IMR-90 (cell line): ENCODE results near the gene PIGU. TPM values are rescaled to one million over a fixed set of nuclear protein-coding genes. Genes with fewer than 3 reads are reported as not detected.

ENCODE experiments used
- ATAC-seq: fragments of 200-7000 bp; cut with Tn5 transposase; 2 replicates; pipeline ENCODE4 v1.9.1; 2020; ENCODE audit warnings: low read depth, mild to moderate bottlenecking, moderate library complexity
- BruUV-seq: library from RNA; stranded (reverse); fragments of 400-500 nt; replicated peaks from 2 replicates; lab custom pipeline; 2021; lab: Mats Ljungman, UMichigan
- CTCF ChIA-PET: fragments of 300-600 bp; formaldehyde crosslinking; extraction: SDS; loops from one replicate; lab custom pipeline; 2021; ENCODE audit warnings: antibody characterized with exemption; lab: Yijun Ruan, JAX
- POLR2A ChIA-PET: fragments of 300-600 bp; sonication (Branson Sonifier 250); formaldehyde crosslinking; loops from one replicate; lab custom pipeline; 2022; ENCODE audit warnings: antibody characterized with exemption; ENCODE audit not compliant: unreplicated experiment; lab: Charles Lee
- DNase-seq: peaks from one replicate; pipeline ENCODE4 v3.0.0; 2013
- H2AFZ ChIP-seq: replicated peaks from 2 replicates; pipeline ENCODE3; 2013; ENCODE audit warnings: low read length, mild to moderate bottlenecking; ENCODE audit not compliant: poor library complexity
- H2AK5ac ChIP-seq: 2 replicates; pipeline ENCODE4 v1.6.1; 2013; ENCODE audit warnings: low read depth, low read length, inconsistent platforms
- H2AK9ac ChIP-seq: replicated peaks from 2 replicates; pipeline ENCODE3; 2013; ENCODE audit warnings: mild to moderate bottlenecking, low read depth, low read length, moderate library complexity; ENCODE audit not compliant: poor library complexity
- H2BK120ac ChIP-seq: 2 replicates; pipeline ENCODE4 v1.6.1; 2013; ENCODE audit warnings: low read depth, low read length, inconsistent platforms
- H2BK15ac ChIP-seq: 3 replicates; pipeline ENCODE4 v1.6.1; 2013; ENCODE audit warnings: low read depth, low read length, inconsistent platforms
- H2BK20ac ChIP-seq: 2 replicates; pipeline ENCODE4 v1.6.1; 2013; ENCODE audit warnings: low read depth, mild to moderate bottlenecking, inconsistent platforms, low read length, moderate library complexity
- H2BK5ac ChIP-seq: 2 replicates; pipeline ENCODE4 v1.6.1; 2013; ENCODE audit warnings: mild to moderate bottlenecking, low read depth, low read length, inconsistent platforms; ENCODE audit not compliant: poor library complexity, severe bottlenecking
- H3K14ac ChIP-seq: replicated peaks from 2 replicates; pipeline ENCODE4 v1.6.1; 2013; ENCODE audit warnings: low read depth, low read length, inconsistent platforms
- H3K18ac ChIP-seq: 2 replicates; pipeline ENCODE4 v1.6.1; 2013; ENCODE audit warnings: low read depth, low read length, control low read depth
- H3K23ac ChIP-seq: 2 replicates; pipeline ENCODE4 v1.6.1; 2013; ENCODE audit warnings: low read depth, low read length, inconsistent platforms
- H3K27ac ChIP-seq: 2 replicates; pipeline ENCODE4 v1.5.1; 2013; ENCODE audit warnings: mild to moderate bottlenecking, control low read depth, low read length; ENCODE audit not compliant: insufficient read depth
- H3K27me3 ChIP-seq: 2 replicates; pipeline ENCODE4 v1.6.1; 2013; ENCODE audit warnings: low read length; ENCODE audit not compliant: control insufficient read depth, insufficient read depth
- H3K36me3 ChIP-seq: 2 replicates; pipeline ENCODE4 v1.6.1; 2013; ENCODE audit warnings: low read length, mixed read lengths; ENCODE audit not compliant: control insufficient read depth, insufficient read depth
- H3K4ac ChIP-seq: 2 replicates; pipeline ENCODE4 v1.6.1; 2013; ENCODE audit warnings: low read depth, low read length, inconsistent platforms
- H3K4me1 ChIP-seq: 2 replicates; pipeline ENCODE4 v1.6.1; 2013; ENCODE audit warnings: low read length, mixed read lengths; ENCODE audit not compliant: control insufficient read depth, insufficient read depth
- H3K4me2 ChIP-seq: 2 replicates; pipeline ENCODE4 v1.6.1; 2013; ENCODE audit warnings: low read depth, mild to moderate bottlenecking, control low read depth, low read length, moderate library complexity
- H3K4me3 ChIP-seq: 2 replicates; pipeline ENCODE4 v1.5.1; 2013; ENCODE audit warnings: low read depth, mild to moderate bottlenecking, control low read depth, low read length, moderate library complexity; ENCODE audit not compliant: insufficient read depth
- H3K56ac ChIP-seq: 2 replicates; pipeline ENCODE4 v1.6.1; 2013; ENCODE audit warnings: low read length, inconsistent platforms; ENCODE audit not compliant: insufficient read depth; ENCODE audit errors: extremely low read depth
- H3K79me1 ChIP-seq, 2 experiments: 2 replicates each; pipeline ENCODE4 v1.6.1; 2013; ENCODE audit warnings: low read length in 2 of 2, inconsistent platforms in 1 of 2, low read depth in 1 of 2
- H3K9ac ChIP-seq: 2 replicates; pipeline ENCODE4 v1.6.1; 2013; ENCODE audit warnings: low read depth, low read length, control low read depth
- H3K9me1 ChIP-seq: 2 replicates; pipeline ENCODE4 v1.6.1; 2013; ENCODE audit warnings: low read length, inconsistent platforms; ENCODE audit not compliant: insufficient read depth
- H3K9me3 ChIP-seq: 2 replicates; pipeline ENCODE4 v1.6.1; 2013; ENCODE audit warnings: low read length; ENCODE audit not compliant: control insufficient read depth, insufficient read depth
- H4K20me1 ChIP-seq: 2 replicates; pipeline ENCODE4 v1.6.1; 2013; ENCODE audit warnings: low read length, inconsistent platforms; ENCODE audit not compliant: insufficient read depth
- H4K5ac ChIP-seq: 2 replicates; pipeline ENCODE4 v1.6.1; 2013; ENCODE audit warnings: mild to moderate bottlenecking, low read depth, low read length, control low read depth
- H4K8ac ChIP-seq, 2 experiments: 2 replicates each; pipeline ENCODE4 v1.6.1; 2013; ENCODE audit warnings: low read depth in 2 of 2, low read length in 2 of 2, control low read depth in 1 of 2, inconsistent platforms in 1 of 2
- H4K91ac ChIP-seq: 2 replicates; pipeline ENCODE4 v1.6.1; 2013; ENCODE audit warnings: low read depth, low read length, inconsistent platforms; ENCODE audit not compliant: insufficient read depth
- BHLHE40 ChIP-seq: fragments of 150-350 bp; IDR thresholded peaks from 2 replicates; pipeline ENCODE4 v1.6.1; 2016; ENCODE audit warnings: mild to moderate bottlenecking, low read depth, low read length
- CEBPB ChIP-seq: IDR thresholded peaks from 2 replicates; pipeline ENCODE4 v1.6.1; 2012; ENCODE audit warnings: low read depth, low read length, improper control_type of control experiment
- CHD1 ChIP-seq: IDR thresholded peaks from 2 replicates; pipeline ENCODE4 v1.6.1; 2012; ENCODE audit warnings: low read depth, low read length, improper control_type of control experiment
- FOS ChIP-seq: fragments of 150-350 bp; IDR thresholded peaks from 2 replicates; pipeline ENCODE4 v1.6.1; 2016; ENCODE audit warnings: low read depth, low read length
- MAFK ChIP-seq: IDR thresholded peaks from 2 replicates; pipeline ENCODE4 v1.6.1; 2012; ENCODE audit warnings: low read depth, low read length, improper control_type of control experiment
- MAZ ChIP-seq: IDR thresholded peaks from 2 replicates; pipeline ENCODE4 v1.6.1; 2012; ENCODE audit warnings: low read depth, mild to moderate bottlenecking, low read length, improper control_type of control experiment, moderate library complexity, borderline replicate concordance
- MXI1 ChIP-seq: IDR thresholded peaks from 2 replicates; pipeline ENCODE4 v1.6.1; 2012; ENCODE audit warnings: low read depth, mild to moderate bottlenecking, low read length, moderate library complexity, borderline replicate concordance
- NFE2L2 ChIP-seq: fragments of 150-350 bp; IDR thresholded peaks from 2 replicates; pipeline ENCODE4 v1.6.1; 2016; ENCODE audit warnings: low read depth, mild to moderate bottlenecking, low read length
- POLR2A ChIP-seq: IDR thresholded peaks from 2 replicates; pipeline ENCODE4 v1.6.1; 2012; ENCODE audit warnings: mild to moderate bottlenecking, low read depth, low read length
- RAD21 ChIP-seq: IDR thresholded peaks from 2 replicates; pipeline ENCODE4 v1.6.1; 2012; ENCODE audit warnings: low read length, improper control_type of control experiment
- RCOR1 ChIP-seq: IDR thresholded peaks from 2 replicates; pipeline ENCODE4 v1.6.1; 2012; ENCODE audit warnings: mild to moderate bottlenecking, low read length, improper control_type of control experiment; ENCODE audit not compliant: insufficient replicate concordance
- RFX5 ChIP-seq: IDR thresholded peaks from 2 replicates; pipeline ENCODE4 v1.8.0; 2012; ENCODE audit warnings: low read depth, mild to moderate bottlenecking, low read length, moderate library complexity
- SMC3 ChIP-seq: fragments of 150-350 bp; IDR thresholded peaks from 2 replicates; pipeline ENCODE4 v1.6.1; 2016; ENCODE audit warnings: low read depth, mild to moderate bottlenecking, antibody characterized with exemption, low read length, moderate library complexity
- WGBS, 2 experiments: methylation state at CpG; one replicate each; pipeline versions ENCODE4 v1.1.5 to v1.1.7; 2013; ENCODE audit warnings: missing lambda C conversion rate in 2 of 2; ENCODE audit not compliant: insufficient read length in 1 of 2; ENCODE audit errors: extremely low coverage in 2 of 2; 5-methylcytosine and 5-hydroxymethylcytosine counted together
- dilution Hi-C: fragments of 300-500 bp; cut with HindIII; formaldehyde crosslinking; loops from one replicate; pipeline ENCODE4 v1.14.3; 2018; ENCODE audit warnings: low sequenced_read_pairs; ENCODE audit not compliant: unreplicated experiment
- in situ Hi-C: fragments of 300-500 bp; cut with MboI; formaldehyde crosslinking; loops from 3 replicates; pipeline ENCODE4 v1.14.3; 2019; ENCODE audit warnings: low sequenced_read_pairs, inconsistent platforms, mixed read lengths
- intact Hi-C: fragments of 100-400 bp; cut with micrococcal nuclease; formaldehyde crosslinking; loops from 2 replicates; pipeline ENCODE4 v1.10.0; 2022
- polyA plus RNA-seq, 3 experiments: library from polyadenylated mRNA; depleted of rRNA; stranded (reverse); fragments of >200 nt; gene quantifications; 2 replicates each; pipeline ENCODE4 v1.2.3, GENCODE V29; 2012; ENCODE audit warnings: low replicate concordance in 1 of 3
- total RNA-seq: library from RNA; depleted of rRNA; stranded (reverse); fragments of >200 nt; gene quantifications from 2 replicates; pipeline ENCODE4 v1.2.3, GENCODE V29; 2012
- TF ChIP-seq, protein P1 (sequence below): conservative IDR thresholded peaks from 2 replicates; pipeline ENCODE4 v1.5.1; 2012; ENCODE audit warnings: mild to moderate bottlenecking, low read depth, low read length, improper control_type of control experiment
- TF ChIP-seq, protein P2 (sequence below): fragments of 150-350 bp; IDR thresholded peaks from 2 replicates; pipeline ENCODE4 v1.6.1; 2016; ENCODE audit warnings: low read depth, mild to moderate bottlenecking, low read length, moderate library complexity, borderline replicate concordance
- TF ChIP-seq, protein P3 (sequence below): fragments of 150-350 bp; IDR thresholded peaks from 2 replicates; pipeline ENCODE4 v1.6.1; 2017; ENCODE audit warnings: mild to moderate bottlenecking, antibody characterized with exemption, low read length, low read depth

Gene PIGU
- total and polyA plus RNA-seq, 2 of the 4 experiments (the other 2 are of a cell fraction): 11.1 to 31.1 TPM

DNA sequence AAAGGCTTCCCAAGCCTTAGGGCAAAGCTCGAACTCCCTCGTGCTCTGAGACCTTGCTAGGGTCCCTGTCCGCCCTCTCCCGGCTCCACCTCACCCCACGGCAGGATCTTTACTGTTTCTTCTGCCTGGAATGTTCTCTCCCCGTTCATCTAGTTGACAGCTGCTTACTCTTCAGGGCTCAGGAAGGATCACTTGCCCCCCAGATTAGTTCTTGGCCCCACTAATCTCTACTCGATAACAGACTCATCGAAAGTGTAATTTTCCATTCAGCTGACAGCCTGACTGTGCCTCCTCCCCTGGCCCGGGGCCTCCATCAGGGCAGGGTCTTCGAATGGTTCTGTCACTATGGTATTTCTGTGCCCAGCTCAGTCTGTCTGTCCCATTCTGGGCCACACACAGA is 115.2 kb downstream of the PIGU start:
- no peaks in the 10 kb centered on the region for H3K9me3 ChIP-seq
- no peak for DNase-seq
- CTCF ChIA-PET: no interaction called here

More for the DNA sequence above, 115.2 kb downstream of the PIGU start:
- peaks cover 0 to 13% of the 10 kb centered on the region in 2 experiments; a peak in 2 of 4 replicates for H3K79me1 ChIP-seq
- no peak overlapping the region for H2AK5ac ChIP-seq
- H3K14ac ChIP-seq: no peak overlapping the region
- H2BK5ac ChIP-seq: no peak overlapping the region
- no peak overlapping the region for H3K18ac ChIP-seq
- no peak overlapping the region for H2BK120ac ChIP-seq
- H3K9me1 ChIP-seq: peaks cover 8% of the 10 kb centered on the region; the same call in 1 of the 2 replicates
- no peak overlapping the region for H3K9ac ChIP-seq
- ATAC-seq: no peak
- H3K4me3 ChIP-seq: no peak overlapping the region
- no peak overlapping the region for H2BK20ac ChIP-seq
- no peak overlapping the region for H4K91ac ChIP-seq
- POLR2A ChIA-PET: no interaction called here
- H3K27ac ChIP-seq: no peak overlapping the region
- in situ Hi-C loops (no loop called here), intact Hi-C loops (no loop called here), dilution Hi-C loops (no loop called here)
- 54% methylated on average over 9 of the region's 10 CpGs; no CpG with 5 or more reads in 1 of the 2 experiments for WGBS, 2 experiments
- no peak overlapping the region for H4K8ac ChIP-seq
- H2AFZ ChIP-seq: no peak overlapping the region
- H4K5ac ChIP-seq: no peak overlapping the region
- no peak overlapping the region for H3K4me2 ChIP-seq
- H3K56ac ChIP-seq: no peak overlapping the region
- no peaks in the 10 kb centered on the region for H3K27me3 ChIP-seq
- no peak overlapping the region for H3K4ac ChIP-seq
- peaks cover 3% of the 10 kb centered on the region; the same call in 1 of the 2 replicates for H3K36me3 ChIP-seq
- no peaks in the 10 kb centered on the region for H4K20me1 ChIP-seq
- no peak overlapping the region for H2AK9ac ChIP-seq
- H2BK15ac ChIP-seq: no peak overlapping the region
- peaks cover 2% of the 10 kb centered on the region; the same call in 1 of the 2 replicates for H3K4me1 ChIP-seq
- no peak overlapping the region for H3K23ac ChIP-seq
- TF ChIP-seq, protein P1, sequence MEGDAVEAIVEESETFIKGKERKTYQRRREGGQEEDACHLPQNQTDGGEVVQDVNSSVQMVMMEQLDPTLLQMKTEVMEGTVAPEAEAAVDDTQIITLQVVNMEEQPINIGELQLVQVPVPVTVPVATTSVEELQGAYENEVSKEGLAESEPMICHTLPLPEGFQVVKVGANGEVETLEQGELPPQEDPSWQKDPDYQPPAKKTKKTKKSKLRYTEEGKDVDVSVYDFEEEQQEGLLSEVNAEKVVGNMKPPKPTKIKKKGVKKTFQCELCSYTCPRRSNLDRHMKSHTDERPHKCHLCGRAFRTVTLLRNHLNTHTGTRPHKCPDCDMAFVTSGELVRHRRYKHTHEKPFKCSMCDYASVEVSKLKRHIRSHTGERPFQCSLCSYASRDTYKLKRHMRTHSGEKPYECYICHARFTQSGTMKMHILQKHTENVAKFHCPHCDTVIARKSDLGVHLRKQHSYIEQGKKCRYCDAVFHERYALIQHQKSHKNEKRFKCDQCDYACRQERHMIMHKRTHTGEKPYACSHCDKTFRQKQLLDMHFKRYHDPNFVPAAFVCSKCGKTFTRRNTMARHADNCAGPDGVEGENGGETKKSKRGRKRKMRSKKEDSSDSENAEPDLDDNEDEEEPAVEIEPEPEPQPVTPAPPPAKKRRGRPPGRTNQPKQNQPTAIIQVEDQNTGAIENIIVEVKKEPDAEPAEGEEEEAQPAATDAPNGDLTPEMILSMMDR: no peak
- TF ChIP-seq MXI1 (no peak), RAD21 (no peak), CHD1 (no peak), POLR2A (no peak), MAZ (no peak), BHLHE40 (no peak), CEBPB (no peak), FOS (no peak), MAFK (no peak), RFX5 (no peak), SMC3 (no peak), RCOR1 (no peak), NFE2L2 (no peak)
- TF ChIP-seq, protein P2, sequence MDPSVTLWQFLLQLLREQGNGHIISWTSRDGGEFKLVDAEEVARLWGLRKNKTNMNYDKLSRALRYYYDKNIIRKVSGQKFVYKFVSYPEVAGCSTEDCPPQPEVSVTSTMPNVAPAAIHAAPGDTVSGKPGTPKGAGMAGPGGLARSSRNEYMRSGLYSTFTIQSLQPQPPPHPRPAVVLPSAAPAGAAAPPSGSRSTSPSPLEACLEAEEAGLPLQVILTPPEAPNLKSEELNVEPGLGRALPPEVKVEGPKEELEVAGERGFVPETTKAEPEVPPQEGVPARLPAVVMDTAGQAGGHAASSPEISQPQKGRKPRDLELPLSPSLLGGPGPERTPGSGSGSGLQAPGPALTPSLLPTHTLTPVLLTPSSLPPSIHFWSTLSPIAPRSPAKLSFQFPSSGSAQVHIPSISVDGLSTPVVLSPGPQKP: no peak
- TF ChIP-seq, protein P3, sequence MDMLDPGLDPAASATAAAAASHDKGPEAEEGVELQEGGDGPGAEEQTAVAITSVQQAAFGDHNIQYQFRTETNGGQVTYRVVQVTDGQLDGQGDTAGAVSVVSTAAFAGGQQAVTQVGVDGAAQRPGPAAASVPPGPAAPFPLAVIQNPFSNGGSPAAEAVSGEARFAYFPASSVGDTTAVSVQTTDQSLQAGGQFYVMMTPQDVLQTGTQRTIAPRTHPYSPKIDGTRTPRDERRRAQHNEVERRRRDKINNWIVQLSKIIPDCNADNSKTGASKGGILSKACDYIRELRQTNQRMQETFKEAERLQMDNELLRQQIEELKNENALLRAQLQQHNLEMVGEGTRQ: no peak
- BruUV-seq: no TSS peak
